ENCODE measurements around the gene NALCN. TPM values are rescaled to one million over a fixed set of nuclear protein-coding genes. Genes with fewer than 3 reads are reported as not detected.

Gene NALCN
- total RNA-seq, 1 donor from 2014 or later, result 3.5 TPM

DNA sequence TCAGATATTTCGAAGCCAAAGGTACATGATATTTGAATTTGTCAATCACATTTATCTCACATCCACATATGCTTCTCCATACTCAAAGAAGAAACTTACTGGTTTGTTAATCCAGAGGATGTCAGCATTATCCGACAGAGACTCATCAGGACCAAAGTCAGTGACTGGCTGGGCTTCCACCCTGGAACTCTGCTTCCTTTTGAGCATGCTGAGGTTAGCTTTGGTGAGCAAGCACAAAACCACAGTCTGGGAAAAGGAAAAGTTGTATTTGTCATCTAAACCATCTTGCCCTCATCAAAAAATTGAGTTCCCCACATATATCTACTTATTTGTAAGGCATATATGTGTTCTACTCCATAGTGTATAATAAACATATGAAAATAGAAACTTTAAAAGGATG lies 17.4 kb downstream of the NALCN start:
- intact Hi-C loops (cut with DNase I), result no loop called here
- H3K27ac ChIP-seq, result no peak overlapping the region
- H3K27me3 ChIP-seq, result no peaks in the 10 kb centered on the region
- TF ChIP-seq, protein P1, sequence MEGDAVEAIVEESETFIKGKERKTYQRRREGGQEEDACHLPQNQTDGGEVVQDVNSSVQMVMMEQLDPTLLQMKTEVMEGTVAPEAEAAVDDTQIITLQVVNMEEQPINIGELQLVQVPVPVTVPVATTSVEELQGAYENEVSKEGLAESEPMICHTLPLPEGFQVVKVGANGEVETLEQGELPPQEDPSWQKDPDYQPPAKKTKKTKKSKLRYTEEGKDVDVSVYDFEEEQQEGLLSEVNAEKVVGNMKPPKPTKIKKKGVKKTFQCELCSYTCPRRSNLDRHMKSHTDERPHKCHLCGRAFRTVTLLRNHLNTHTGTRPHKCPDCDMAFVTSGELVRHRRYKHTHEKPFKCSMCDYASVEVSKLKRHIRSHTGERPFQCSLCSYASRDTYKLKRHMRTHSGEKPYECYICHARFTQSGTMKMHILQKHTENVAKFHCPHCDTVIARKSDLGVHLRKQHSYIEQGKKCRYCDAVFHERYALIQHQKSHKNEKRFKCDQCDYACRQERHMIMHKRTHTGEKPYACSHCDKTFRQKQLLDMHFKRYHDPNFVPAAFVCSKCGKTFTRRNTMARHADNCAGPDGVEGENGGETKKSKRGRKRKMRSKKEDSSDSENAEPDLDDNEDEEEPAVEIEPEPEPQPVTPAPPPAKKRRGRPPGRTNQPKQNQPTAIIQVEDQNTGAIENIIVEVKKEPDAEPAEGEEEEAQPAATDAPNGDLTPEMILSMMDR (IDR thresholded peaks at IDR 0.05), result no peak
- no peaks in the 10 kb centered on the region for H3K4me1 ChIP-seq
- no peak for ATAC-seq
- H3K9me3 ChIP-seq, result no peaks in the 10 kb centered on the region
- no peaks in the 10 kb centered on the region for H3K36me3 ChIP-seq
- no peak for DNase-seq
- H3K4me3 ChIP-seq, result no peak overlapping the region

DNA sequence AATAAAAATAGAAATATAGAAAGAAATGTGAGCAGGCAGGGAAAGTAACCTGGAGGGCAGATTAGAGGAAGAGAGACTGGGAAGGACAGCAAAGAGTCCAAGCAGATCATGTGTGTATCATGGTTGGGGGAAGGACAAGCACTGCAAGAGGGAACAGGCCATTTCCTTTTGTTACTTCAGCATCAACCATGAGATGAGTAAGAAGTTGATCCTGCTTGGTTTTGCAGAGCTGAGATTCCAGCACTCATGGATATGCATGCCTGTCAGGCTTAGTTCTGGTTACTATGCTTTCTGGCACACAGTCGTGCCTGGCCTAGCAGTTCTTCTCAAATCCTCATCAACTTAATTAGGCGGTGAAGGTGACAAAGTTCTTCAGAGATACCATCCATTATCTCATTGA lies 18.1 kb downstream of the NALCN start:
- ATAC-seq (no peak), DNase-seq (no peak)
- no peaks in the 10 kb centered on the region for H3K9me3 ChIP-seq
- H3K4me1 ChIP-seq, result no peaks in the 10 kb centered on the region
- TF ChIP-seq, protein P1 (IDR thresholded peaks at IDR 0.05), result no peak
- no peaks in the 10 kb centered on the region for H3K36me3 ChIP-seq
- no peak overlapping the region for H3K4me3 ChIP-seq
- no peak overlapping the region for H3K27ac ChIP-seq
- intact Hi-C loops (cut with DNase I), result no loop called here
- H3K27me3 ChIP-seq, result no peaks in the 10 kb centered on the region

DNA sequence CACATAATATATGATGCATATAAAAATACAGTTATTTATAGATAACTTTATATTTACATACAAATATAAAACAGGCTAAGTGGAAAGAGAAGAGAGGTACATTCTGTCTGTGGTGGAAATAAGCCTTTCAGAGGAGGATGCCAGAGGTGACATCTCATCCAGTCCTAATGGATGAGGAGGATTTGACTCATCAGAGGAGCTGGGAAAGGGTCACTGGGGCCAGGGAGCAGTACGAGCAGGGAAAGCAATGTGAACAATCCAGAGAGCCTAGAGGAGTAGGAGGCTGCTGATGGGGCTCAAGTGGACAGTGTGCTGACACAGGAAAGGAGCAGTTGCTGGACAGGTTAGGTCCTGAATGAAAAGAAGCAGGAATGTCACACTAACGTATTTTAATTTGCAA lies 18.6 kb downstream of the NALCN start:
- ATAC-seq (no peak), DNase-seq (no peak)
- H3K36me3 ChIP-seq, result no peaks in the 10 kb centered on the region
- TF ChIP-seq, protein P1 (IDR thresholded peaks at IDR 0.05), result no peak
- no peaks in the 10 kb centered on the region for H3K27me3 ChIP-seq
- no peaks in the 10 kb centered on the region for H3K4me1 ChIP-seq
- no peak overlapping the region for H3K27ac ChIP-seq
- H3K4me3 ChIP-seq, result no peak overlapping the region
- intact Hi-C loops (cut with DNase I), result no loop called here
- H3K9me3 ChIP-seq, result no peaks in the 10 kb centered on the region

DNA sequence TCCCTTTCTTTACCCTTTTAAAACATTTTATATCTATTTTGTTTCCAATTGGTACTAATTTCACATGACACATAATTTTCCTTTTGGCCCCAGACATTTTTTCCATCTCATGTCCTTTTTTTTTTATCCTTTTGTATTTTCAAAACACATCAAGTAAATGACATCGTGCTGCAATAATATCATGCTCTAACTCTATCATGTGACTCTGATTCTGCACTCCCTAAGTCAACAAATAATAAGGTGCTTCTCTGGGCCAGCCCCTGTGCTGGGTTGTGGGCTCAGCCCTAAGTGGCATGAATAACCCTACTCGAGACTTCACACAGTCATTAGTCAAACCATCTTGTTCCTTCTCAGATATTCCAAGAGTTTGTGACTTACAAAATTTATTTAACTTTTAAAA lies 21.7 kb downstream of the NALCN start:
- H3K4me3 ChIP-seq, result no peak overlapping the region
- H3K27me3 ChIP-seq, result no peaks in the 10 kb centered on the region
- H3K9me3 ChIP-seq, result no peaks in the 10 kb centered on the region
- DNase-seq (no peak), ATAC-seq (no peak)
- TF ChIP-seq, protein P1 (IDR thresholded peaks at IDR 0.05), result no peak
- intact Hi-C loops (cut with DNase I), result no loop called here
- H3K4me1 ChIP-seq, result no peaks in the 10 kb centered on the region
- no peak overlapping the region for H3K27ac ChIP-seq
- no peaks in the 10 kb centered on the region for H3K36me3 ChIP-seq

DNA sequence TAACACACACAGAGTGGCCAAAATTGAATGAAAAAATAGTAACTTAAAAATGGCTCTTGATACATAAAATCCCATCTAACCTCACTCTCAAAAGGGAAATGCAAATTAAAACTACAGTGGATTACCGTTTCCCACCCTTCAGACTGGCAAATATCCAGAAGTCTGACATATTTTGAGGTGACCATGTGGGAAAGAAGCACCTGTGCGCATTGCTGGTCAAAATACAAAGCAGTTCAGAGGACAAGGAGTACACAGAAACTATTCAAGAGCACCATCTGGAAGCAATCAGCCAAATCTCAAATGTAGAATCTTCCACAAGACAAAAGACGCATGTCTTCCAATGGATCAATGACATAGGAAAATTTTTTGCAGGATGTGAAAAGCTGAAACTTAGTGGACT lies 23.2 kb downstream of the NALCN start:
- ATAC-seq (no peak), DNase-seq (no peak)
- Histone ChIP-seq H3K27ac (no peak overlapping the region), H3K27me3 (no peaks in the 10 kb centered on the region), H3K9me3 (no peaks in the 10 kb centered on the region), H3K4me1 (no peaks in the 10 kb centered on the region), H3K4me3 (no peak overlapping the region), H3K36me3 (no peaks in the 10 kb centered on the region)
- TF ChIP-seq, protein P1 (IDR thresholded peaks at IDR 0.05), result no peak
- intact Hi-C loops (cut with DNase I), result no loop called here

DNA sequence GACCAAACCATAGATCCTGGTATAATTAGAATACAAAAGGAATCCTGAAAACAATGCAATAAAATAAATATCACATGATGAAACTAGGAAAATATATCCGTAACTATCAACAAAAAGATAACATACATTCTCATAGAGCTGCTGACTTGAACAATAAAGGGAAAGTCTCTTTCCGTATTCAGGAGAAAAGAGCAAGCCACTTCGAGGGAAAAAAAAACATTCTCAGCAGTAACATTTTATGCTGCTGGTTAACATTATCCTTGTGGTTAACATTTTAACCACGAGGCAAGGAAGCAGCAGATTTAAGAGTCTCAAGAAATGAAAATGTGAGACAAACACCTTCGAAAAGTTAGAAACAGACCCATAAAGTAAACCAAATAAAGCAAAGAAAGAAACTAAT lies 25.8 kb downstream of the NALCN start:
- Histone ChIP-seq H3K27ac (no peak overlapping the region), H3K4me1 (no peaks in the 10 kb centered on the region), H3K36me3 (no peaks in the 10 kb centered on the region), H3K9me3 (no peaks in the 10 kb centered on the region), H3K27me3 (no peaks in the 10 kb centered on the region), H3K4me3 (no peak overlapping the region)
- ATAC-seq, result no peak
- no peak for DNase-seq
- TF ChIP-seq, protein P1 (IDR thresholded peaks at IDR 0.05), result no peak
- intact Hi-C loops (cut with DNase I), result no loop called here

Measured in upper lobe of right lung (tissue), 1 donor.